ENCODE results near the gene OR2D2. TPM values are rescaled to one million over a fixed set of nuclear protein-coding genes. Genes with fewer than 3 reads are reported as not detected.

The OR2D2 gene
- total and polyA plus RNA-seq, 2 experiments from 2014 or later: 0.24 TPM

GRCh38 chr11:6856871-6857270 is 35.4 kb downstream of the OR2D2 start:
- no peak overlapping the region for H2AFZ ChIP-seq
- H3K27me3 ChIP-seq (ENCODE audit: insufficient read depth): no peaks in the 10 kb centered on the region
- Mint-ChIP-seq H3K4me3 (no peak overlapping the region), H3K4me1 (peaks cover 6% of the 10 kb centered on the region; the same call in 2 of the 3 replicates), H3K27me3 (ENCODE audit: insufficient read depth, low read depth, poor library complexity) (no peaks in the 10 kb centered on the region), H3K36me3 (ENCODE audit: low read depth) (peaks cover 12% of the 10 kb centered on the region), H3K9me3 (peaks cover 19% of the 10 kb centered on the region), H3K27ac (no peak overlapping the region)
- no peak for ATAC-seq
- H3K9me2 ChIP-seq (ENCODE audit: insufficient read depth): peaks cover 9% of the 10 kb centered on the region
- DNase-seq (ENCODE audit: low spot score): no peak
- H3K79me2 ChIP-seq (replicated peaks; ENCODE audit: insufficient read depth): no peaks in the 10 kb centered on the region
- no peaks in the 10 kb centered on the region for H3K4me1 ChIP-seq (ENCODE audit: insufficient read depth)
- no peak overlapping the region for H3K4me2 ChIP-seq
- no peaks in the 10 kb centered on the region for H4K20me1 ChIP-seq (replicated peaks; ENCODE audit: insufficient read depth)
- TF ChIP-seq EZH2 (IDR thresholded peaks at IDR 0.05; ENCODE audit: low read depth, unreplicated experiment) (no peak), ETS1 (IDR thresholded peaks at IDR 0.05) (no peak), POLR2AphosphoS5 (IDR thresholded peaks at IDR 0.05; ENCODE audit: low read depth) (no peak), CREB1 (CRISPR knock-in tag; IDR thresholded peaks at IDR 0.05; ENCODE audit: low read depth) (no peak)
- no peaks in the 10 kb centered on the region for H3F3A ChIP-seq (replicated peaks; ENCODE audit: low read depth)
- H3K36me3 ChIP-seq (ENCODE audit: insufficient read depth): no peaks in the 10 kb centered on the region
- H3K27ac ChIP-seq (ENCODE audit: low read depth): no peak overlapping the region
- H3K4me3 ChIP-seq: no peak overlapping the region

GRCh38 chr11:6855971-6856541 is 36.2 kb downstream of the OR2D2 start:
- Histone ChIP-seq H2AFZ (no peak overlapping the region), H3K9me2 (ENCODE audit: insufficient read depth) (peaks cover 12% of the 10 kb centered on the region), H3K4me3 (no peak overlapping the region), H3K27me3 (ENCODE audit: insufficient read depth) (no peaks in the 10 kb centered on the region), H3K79me2 (replicated peaks; ENCODE audit: insufficient read depth) (no peaks in the 10 kb centered on the region), H3K4me2 (no peak overlapping the region), H4K20me1 (replicated peaks; ENCODE audit: insufficient read depth) (no peaks in the 10 kb centered on the region), H3F3A (replicated peaks; ENCODE audit: low read depth) (no peaks in the 10 kb centered on the region), H3K27ac (ENCODE audit: low read depth) (no peak overlapping the region), H3K4me1 (ENCODE audit: insufficient read depth) (no peaks in the 10 kb centered on the region), H3K36me3 (ENCODE audit: insufficient read depth) (no peaks in the 10 kb centered on the region)
- Mint-ChIP-seq H3K9me3 (peaks cover 24% of the 10 kb centered on the region), H3K27ac (no peak overlapping the region), H3K27me3 (ENCODE audit: insufficient read depth, low read depth, poor library complexity) (no peaks in the 10 kb centered on the region), H3K36me3 (ENCODE audit: low read depth) (peaks cover 18% of the 10 kb centered on the region), H3K4me1 (peaks cover 6% of the 10 kb centered on the region; the same call in 2 of the 3 replicates), H3K4me3 (no peak overlapping the region)
- ATAC-seq (no peak), DNase-seq (ENCODE audit: low spot score) (no peak)
- TF ChIP-seq EZH2 (IDR thresholded peaks at IDR 0.05; ENCODE audit: low read depth, unreplicated experiment) (no peak), POLR2AphosphoS5 (IDR thresholded peaks at IDR 0.05; ENCODE audit: low read depth) (no peak), JUNB (IDR thresholded peaks at IDR 0.05; ENCODE audit: unreplicated experiment) (no peak), STAT1 (IDR thresholded peaks at IDR 0.05; ENCODE audit: unreplicated experiment) (no peak), NANOG (IDR thresholded peaks at IDR 0.05; ENCODE audit: borderline replicate concordance) (no peak), ETS1 (IDR thresholded peaks at IDR 0.05) (no peak), ZNF114 (CRISPR knock-in tag; IDR thresholded peaks at IDR 0.05) (no peak), REST (IDR thresholded peaks at IDR 0.05; ENCODE audit: unreplicated experiment) (no peak)
